Vagina (tissue), 2 donors: ENCODE results near the gene PDE7B. TPM values are rescaled to one million over a fixed set of nuclear protein-coding genes. Genes with fewer than 3 reads are reported as not detected.

Experiments used
- DNase-seq, 2 donors: peaks; one replicate each; pipeline ENCODE4 v3.0.0-alpha.2; 2017; ENCODE audit errors: extremely low spot score in 2 of 2
- H3K27ac ChIP-seq: fragments of 200-600 bp; sonication (generic); one replicate; pipeline ENCODE4 v1.5.1; 2019
- H3K27me3 ChIP-seq: fragments of 200-600 bp; sonication (generic); one replicate; pipeline ENCODE4 v1.5.1; 2019
- H3K36me3 ChIP-seq, 2 donors: fragments of 200-600 bp; sonication (generic); one replicate each; pipeline ENCODE4 v1.5.1; 2017 to 2019
- H3K4me1 ChIP-seq: fragments of 200-600 bp; sonication (generic); one replicate; pipeline ENCODE4 v1.5.1; 2019
- H3K4me3 ChIP-seq, 2 donors: fragments of 200-600 bp; sonication (generic); 1 replicate in 1 of 2; 2 replicates in 1 of 2; pipeline ENCODE4 v1.5.1; 2016 to 2019
- H3K9me3 ChIP-seq: fragments of 200-600 bp; sonication (generic); one replicate; pipeline ENCODE4 v1.5.1; 2019
- CTCF ChIP-seq, 3 experiments: fragments of 450-650 bp in 2 of 3; fragments of 200-600 bp in 1 of 3; sonication (generic) in 1 of 3; IDR thresholded peaks; one replicate each; pipeline ENCODE4 v1.5.1; 2017 to 2019; ENCODE audit warnings: antibody characterized with exemption in 3 of 3, mild to moderate bottlenecking in 2 of 3, moderate library complexity in 2 of 3
- POLR2A ChIP-seq, 2 donors: fragments of 450-650 bp; IDR thresholded peaks; one replicate each; pipeline ENCODE4 v1.6.1; 2017; ENCODE audit warnings: antibody characterized with exemption in 2 of 2, mild to moderate bottlenecking in 2 of 2, moderate library complexity in 2 of 2
- POLR2AphosphoS5 ChIP-seq, 2 donors: sonication (generic); formaldehyde crosslinking; IDR thresholded peaks; one replicate each; pipeline ENCODE4 v1.9.0; 2017; ENCODE audit warnings: antibody characterized with exemption in 2 of 2, mild to moderate bottlenecking in 2 of 2, low read depth in 1 of 2; ENCODE audit not compliant: insufficient read depth in 1 of 2
- intact Hi-C: fragments of 100-400 bp; cut with DNase I; formaldehyde crosslinking; loops from one replicate; pipeline ENCODE4 v1.15.1; 2023
- total RNA-seq: library from RNA; depleted of rRNA; stranded (reverse); fragments of >200 nt; gene quantifications from one replicate; pipeline ENCODE4 v1.2.3, GENCODE V29; 2016

PDE7B gene
- total RNA-seq, 1 donor from 2014 or later: 6.9 TPM

- Histone ChIP-seq H3K4me1 (no peaks in the 10 kb centered on the region), H3K36me3 (no peaks in the 10 kb centered on the region), H3K27ac (no peak overlapping the region), H3K9me3 (no peaks in the 10 kb centered on the region), H3K4me3 (no peak overlapping the region), H3K27me3 (no peaks in the 10 kb centered on the region)
- intact Hi-C loops: no loop called here
- no peak for TF ChIP-seq CTCF (IDR thresholded peaks at IDR 0.05)
- no peak for TF ChIP-seq POLR2A (IDR thresholded peaks at IDR 0.05)
- TF ChIP-seq POLR2AphosphoS5 (IDR thresholded peaks at IDR 0.05; ENCODE audit: insufficient read depth in 1 of 2, low read depth in 1 of 2): no peak
- DNase-seq: no peak
These were observed 132.3 kb downstream of the PDE7B start for GRCh38 chr6:135983718-135984343.

GRCh38 chr6:135985471-135985870 lies 134.0 kb downstream of the PDE7B start:
- no peaks in the 10 kb centered on the region for H3K4me1 ChIP-seq
- no peak overlapping the region for H3K27ac ChIP-seq
- no peak for DNase-seq
- no peaks in the 10 kb centered on the region for H3K9me3 ChIP-seq
- no peak overlapping the region for H3K4me3 ChIP-seq
- H3K36me3 ChIP-seq: no peaks in the 10 kb centered on the region
- H3K27me3 ChIP-seq: no peaks in the 10 kb centered on the region
- intact Hi-C loops: no loop called here
- TF ChIP-seq CTCF (IDR thresholded peaks at IDR 0.05) (no peak), POLR2A (IDR thresholded peaks at IDR 0.05) (no peak), POLR2AphosphoS5 (IDR thresholded peaks at IDR 0.05; ENCODE audit: insufficient read depth in 1 of 2, low read depth in 1 of 2) (no peak)

GRCh38 chr6:135987226-135987625 lies 135.7 kb downstream of the PDE7B start:
- Histone ChIP-seq H3K36me3 (no peaks in the 10 kb centered on the region), H3K9me3 (no peaks in the 10 kb centered on the region), H3K27ac (no peak overlapping the region), H3K27me3 (no peaks in the 10 kb centered on the region), H3K4me3 (no peak overlapping the region), H3K4me1 (no peaks in the 10 kb centered on the region)
- intact Hi-C loops: no loop called here
- TF ChIP-seq POLR2A (IDR thresholded peaks at IDR 0.05): no peak
- no peak for TF ChIP-seq CTCF (IDR thresholded peaks at IDR 0.05)
- TF ChIP-seq POLR2AphosphoS5 (IDR thresholded peaks at IDR 0.05; ENCODE audit: insufficient read depth in 1 of 2, low read depth in 1 of 2): no peak
- no peak for DNase-seq

- no peak for DNase-seq
- intact Hi-C loops: no loop called here
- no peaks in the 10 kb centered on the region for H3K36me3 ChIP-seq
- TF ChIP-seq CTCF (IDR thresholded peaks at IDR 0.05): no peak
- no peak for TF ChIP-seq POLR2AphosphoS5 (IDR thresholded peaks at IDR 0.05; ENCODE audit: insufficient read depth in 1 of 2, low read depth in 1 of 2)
- TF ChIP-seq POLR2A (IDR thresholded peaks at IDR 0.05): no peak
- H3K27ac ChIP-seq: no peak overlapping the region
- H3K27me3 ChIP-seq: no peaks in the 10 kb centered on the region
- no peak overlapping the region for H3K4me3 ChIP-seq
- H3K4me1 ChIP-seq: no peaks in the 10 kb centered on the region
- H3K9me3 ChIP-seq: no peaks in the 10 kb centered on the region
These were observed 138.9 kb downstream of the PDE7B start for GRCh38 chr6:135990439-135990838.

- no peaks in the 10 kb centered on the region for H3K36me3 ChIP-seq
- no peaks in the 10 kb centered on the region for H3K4me1 ChIP-seq
- H3K9me3 ChIP-seq: no peaks in the 10 kb centered on the region
- TF ChIP-seq POLR2AphosphoS5 (IDR thresholded peaks at IDR 0.05; ENCODE audit: insufficient read depth in 1 of 2, low read depth in 1 of 2) (no peak), POLR2A (IDR thresholded peaks at IDR 0.05) (no peak), CTCF (IDR thresholded peaks at IDR 0.05) (no peak)
- no peak for DNase-seq
- H3K27me3 ChIP-seq: no peaks in the 10 kb centered on the region
- no peak overlapping the region for H3K27ac ChIP-seq
- H3K4me3 ChIP-seq: no peak overlapping the region
- intact Hi-C loops: no loop called here
These were observed 139.5 kb downstream of the PDE7B start for GRCh38 chr6:135990855-135991464.
